ENCODE results near the gene KRTAP10-12.

- no peak for TF ChIP-seq CTCF (IDR thresholded peaks at IDR 0.05)
- TF ChIP-seq POLR2AphosphoS5 (IDR thresholded peaks at IDR 0.05; ENCODE audit: low read depth, low read length), result no peak
These were observed 4.0 kb upstream of the KRTAP10-12 start for GRCh38 chr21:44692798-44693512.

All from Panc1 (cell line).